Inferior parietal cortex (tissue), 1 donor: ENCODE measurements around the gene IGSF22.
A peak's percentile ranks its signal among the peaks of the same experiment; 100 is the strongest.

ENCODE experiments used
- DNase-seq: peaks from one replicate; pipeline ENCODE4 v3.0.0-alpha.2; 2016; ENCODE audit errors: extremely low spot score

Gene IGSF22

DNA sequence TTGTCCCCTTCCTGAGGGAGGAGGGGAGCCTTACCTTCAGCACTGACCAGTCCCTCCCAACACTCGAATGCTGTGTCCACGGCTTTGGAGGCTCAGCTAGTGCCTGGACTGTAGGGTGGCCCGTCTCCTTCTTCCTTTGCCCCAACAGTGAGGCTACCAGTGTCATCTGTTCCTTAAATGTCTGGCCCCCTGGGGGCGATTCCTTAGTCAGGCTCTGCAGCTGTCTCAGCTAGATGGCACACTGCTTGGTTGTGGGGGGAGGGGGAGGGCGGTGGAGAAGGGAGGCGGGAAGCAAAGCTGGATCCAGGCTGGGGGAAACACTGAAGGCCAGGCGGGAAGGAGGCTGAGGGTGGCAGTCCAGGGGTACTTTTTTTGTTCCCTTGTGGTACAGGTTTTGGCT is at the start of gene IGSF22:
Gene IGSF22, minus strand, starts transcription at position 149 of the 400 bp plus-strand sequence. CDS start 1,952 bp downstream, outside the sequence.
- DNase-seq: no peak

DNA sequence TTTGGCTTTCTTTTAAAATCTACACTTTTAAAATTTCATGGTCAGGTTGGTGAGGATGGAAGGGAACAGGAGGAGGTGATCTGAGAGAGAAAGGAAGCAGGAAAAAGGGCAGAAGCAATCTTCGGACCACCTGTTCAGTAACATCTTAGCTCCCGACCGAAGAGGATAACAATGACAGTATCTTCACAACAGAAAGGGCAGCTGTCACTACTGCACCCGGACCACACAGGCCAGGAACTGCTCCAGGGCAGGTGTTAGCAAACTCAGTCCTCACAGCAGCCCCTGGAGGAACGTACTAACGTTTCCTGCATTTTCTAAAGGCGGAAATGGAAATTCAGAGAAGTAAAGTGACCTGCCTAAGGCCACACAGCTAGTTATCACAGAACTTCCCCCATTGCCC is 48.8 kb upstream of the IGSF22 start:
- DNase-seq: no peak

- no peak for DNase-seq
Observed at GRCh38 chr11:18773681-18774080, 47.7 kb upstream of the IGSF22 start.

GRCh38 chr11:18773104-18773503 is 47.1 kb upstream of the IGSF22 start:
- DNase-seq: no peak

DNA sequence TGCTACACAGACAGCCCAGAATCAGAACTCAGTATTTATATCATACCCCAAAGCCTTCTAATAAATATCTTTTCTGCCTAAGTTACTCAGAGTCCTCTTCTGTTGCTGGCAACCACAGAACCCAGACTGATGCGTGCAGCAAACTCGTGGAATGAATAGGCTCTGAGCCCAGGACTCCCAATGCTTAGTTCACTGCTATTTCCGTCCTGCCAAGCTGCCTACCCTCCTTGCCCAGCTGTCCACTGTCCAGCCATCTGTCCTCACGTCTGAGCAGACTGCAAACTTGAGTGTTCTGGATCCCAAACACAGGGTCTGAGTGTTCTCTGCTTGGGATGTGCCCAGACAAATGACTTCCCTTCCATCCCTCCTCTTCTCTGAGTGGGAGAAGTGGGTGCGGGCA is 46.2 kb upstream of the IGSF22 start:
- peak; percentile 53 for DNase-seq

DNA sequence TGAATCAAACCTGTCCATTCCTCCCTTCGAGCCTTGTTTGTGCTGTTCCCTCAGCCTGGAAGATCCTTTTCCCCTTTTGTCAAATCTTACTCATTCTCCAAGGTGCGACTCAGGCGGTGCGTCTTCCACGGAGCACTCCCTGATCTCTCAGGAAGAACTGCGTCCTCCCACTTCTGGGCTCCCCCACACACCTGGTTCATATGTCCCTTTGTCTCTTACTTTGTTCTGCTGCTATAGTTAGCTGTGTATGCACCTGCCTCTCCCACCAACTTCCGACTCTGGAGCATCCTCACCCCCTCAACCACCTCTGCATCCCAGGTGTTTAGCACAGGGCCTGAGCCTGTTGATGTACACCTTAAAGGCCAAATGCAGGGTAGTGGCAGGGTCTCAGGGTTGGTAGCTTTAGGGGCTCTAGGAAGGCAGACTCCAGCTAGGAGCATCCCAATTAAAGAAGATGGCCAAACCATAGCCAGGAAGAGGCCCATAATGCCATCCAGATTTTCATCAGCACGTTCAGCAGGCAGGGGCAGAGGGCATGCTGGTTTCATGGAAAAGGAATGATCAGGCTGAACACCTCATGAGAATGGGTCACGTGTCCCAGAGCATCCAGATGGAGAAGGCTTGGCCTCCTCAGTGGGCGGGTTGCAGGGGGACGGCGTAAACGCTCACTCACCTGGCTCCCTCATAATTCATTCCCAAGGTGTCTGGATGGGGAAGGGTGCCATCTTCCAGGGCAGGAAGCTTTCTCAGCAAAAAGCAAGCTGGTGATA is 45.5 kb upstream of the IGSF22 start:
- no peak for DNase-seq

- DNase-seq: no peak
Observed at GRCh38 chr11:18770479-18771125, 44.6 kb upstream of the IGSF22 start.

- DNase-seq: no peak
Observed at GRCh38 chr11:18769802-18770456, 43.9 kb upstream of the IGSF22 start.

- DNase-seq: no peak
Observed at GRCh38 chr11:18768978-18769377, 43.0 kb upstream of the IGSF22 start.

- peak; percentile 47 for DNase-seq
Observed at GRCh38 chr11:18768472-18768901, 42.5 kb upstream of the IGSF22 start.

- DNase-seq: no peak
Observed at GRCh38 chr11:18766015-18766414, 40.0 kb upstream of the IGSF22 start.

GRCh38 chr11:18765554-18765953 is 39.6 kb upstream of the IGSF22 start:
- DNase-seq: no peak

DNA sequence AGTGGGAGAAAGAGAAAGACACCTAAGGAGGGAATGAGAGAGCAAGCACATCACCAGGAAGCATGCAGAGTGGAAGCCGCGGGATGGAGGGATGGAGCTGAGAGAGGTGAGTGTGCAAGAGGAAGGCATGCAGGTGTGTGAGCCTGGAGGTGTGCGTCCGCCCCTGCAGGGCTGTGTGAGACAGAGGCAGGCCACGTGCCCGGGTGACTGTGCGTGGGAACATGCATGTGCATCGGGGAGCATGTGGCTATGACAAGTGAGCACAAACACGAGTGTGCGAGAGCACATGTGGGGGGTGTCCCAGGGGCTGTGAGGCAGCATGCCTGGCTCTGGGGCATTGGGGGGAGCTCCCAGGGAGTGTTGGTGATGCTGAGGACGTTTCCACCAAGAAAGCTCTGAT is 35.8 kb upstream of the IGSF22 start:
- DNase-seq: no peak

- DNase-seq: no peak
Observed at GRCh38 chr11:18761144-18761543, 35.2 kb upstream of the IGSF22 start.

GRCh38 chr11:18757811-18758210 is 31.8 kb upstream of the IGSF22 start:
- DNase-seq: no peak

GRCh38 chr11:18756889-18757288 is 30.9 kb upstream of the IGSF22 start:
- DNase-seq: no peak

DNA sequence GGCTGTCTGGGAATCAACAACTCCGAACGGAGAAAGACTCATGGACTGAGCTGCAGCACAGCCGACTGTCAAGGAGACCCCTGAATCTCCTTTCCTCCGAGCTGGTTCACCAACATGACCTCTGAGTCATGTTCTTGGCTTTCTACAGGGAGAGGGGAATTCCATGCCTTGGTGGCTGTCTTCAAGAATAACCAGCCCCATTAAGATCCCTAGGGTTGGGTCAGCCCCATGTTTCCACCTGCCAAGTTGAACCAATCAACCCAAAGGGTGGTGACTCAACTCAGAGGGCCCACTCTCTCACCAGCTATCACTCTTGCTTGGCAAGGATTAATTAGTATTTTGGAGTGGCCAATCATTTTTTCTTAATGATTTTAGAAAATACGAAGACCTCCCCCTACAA is 28.3 kb upstream of the IGSF22 start:
- DNase-seq: no peak

GRCh38 chr11:18752502-18752901 is 26.5 kb upstream of the IGSF22 start:
- no peak for DNase-seq

- DNase-seq: no peak
Observed at GRCh38 chr11:18750944-18751343, 25.0 kb upstream of the IGSF22 start.

- peak; percentile 59 for DNase-seq
Observed at GRCh38 chr11:18749681-18750319, 23.8 kb upstream of the IGSF22 start.

GRCh38 chr11:18748766-18749365 is 22.9 kb upstream of the IGSF22 start:
- no peak for DNase-seq

GRCh38 chr11:18745251-18745650 is 19.3 kb upstream of the IGSF22 start:
- DNase-seq: no peak
